H7 (cell line): ENCODE measurements around the gene SLC4A4. TPM values are rescaled to one million over a fixed set of nuclear protein-coding genes. Genes with fewer than 3 reads are reported as not detected.

ENCODE experiments used
- DNase-seq: peaks from one replicate; pipeline ENCODE4 v3.0.0; 2012
- H3K27me3 ChIP-seq: 2 replicates; pipeline ENCODE4 v1.6.0; 2011; ENCODE audit warnings: mild to moderate bottlenecking, low read length; ENCODE audit not compliant: control insufficient read depth, insufficient read depth
- H3K36me3 ChIP-seq: replicated peaks from 2 replicates; pipeline ENCODE4 v1.5.1; 2011; ENCODE audit warnings: low read length; ENCODE audit not compliant: control insufficient read depth, insufficient read depth
- H3K4me3 ChIP-seq: 2 replicates; pipeline ENCODE4 v1.5.1; 2011; ENCODE audit warnings: low read depth, mild to moderate bottlenecking, control low read depth, low read length, moderate library complexity; ENCODE audit not compliant: insufficient read depth
- total RNA-seq: library from RNA; depleted of rRNA; stranded (reverse); fragments of >200 nt; shearing (Covaris generic); gene quantifications from 2 replicates; pipeline ENCODE4 v1.2.3, GENCODE V29; 2014

The SLC4A4 gene
- total RNA-seq, 1 experiment from 2014 or later = 0.55 TPM

GRCh38 chr4:71586087-71586763, 247.4 kb downstream of the SLC4A4 start:
- DNase-seq = no peak
- Histone ChIP-seq H3K4me3 (no peak overlapping the region), H3K36me3 (no peaks in the 10 kb centered on the region), H3K27me3 (no peaks in the 10 kb centered on the region)

- DNase-seq = no peak
- Histone ChIP-seq H3K27me3 (no peaks in the 10 kb centered on the region), H3K36me3 (no peaks in the 10 kb centered on the region), H3K4me3 (no peak overlapping the region)
Measured at GRCh38 chr4:71587995-71588394, 249.2 kb downstream of the SLC4A4 start.

GRCh38 chr4:71592793-71593192, 254.0 kb downstream of the SLC4A4 start:
- H3K36me3 ChIP-seq = no peaks in the 10 kb centered on the region
- H3K27me3 ChIP-seq = no peaks in the 10 kb centered on the region
- no peak overlapping the region for H3K4me3 ChIP-seq
- no peak for DNase-seq

GRCh38 chr4:71593311-71593710, 254.5 kb downstream of the SLC4A4 start:
- H3K27me3 ChIP-seq = no peaks in the 10 kb centered on the region
- no peak overlapping the region for H3K4me3 ChIP-seq
- DNase-seq = peak; percentile 9
- no peaks in the 10 kb centered on the region for H3K36me3 ChIP-seq

GRCh38 chr4:71595576-71596108, 256.8 kb downstream of the SLC4A4 start:
- DNase-seq = no peak
- Histone ChIP-seq H3K36me3 (no peaks in the 10 kb centered on the region), H3K27me3 (no peaks in the 10 kb centered on the region)

GRCh38 chr4:71599578-71599977, 260.8 kb downstream of the SLC4A4 start:
- DNase-seq = no peak
- no peak overlapping the region for H3K4me3 ChIP-seq
- H3K36me3 ChIP-seq = no peaks in the 10 kb centered on the region
- H3K27me3 ChIP-seq = no peaks in the 10 kb centered on the region

More at GRCh38 chr4:71595576-71596108, 256.8 kb downstream of the SLC4A4 start:
- H3K4me3 ChIP-seq = no peak overlapping the region

- H3K4me3 ChIP-seq = no peak overlapping the region
- no peaks in the 10 kb centered on the region for H3K27me3 ChIP-seq
- DNase-seq = no peak
- H3K36me3 ChIP-seq = no peaks in the 10 kb centered on the region
Measured at GRCh38 chr4:71602289-71602900, 263.6 kb downstream of the SLC4A4 start.

- Histone ChIP-seq H3K4me3 (no peak overlapping the region), H3K27me3 (no peaks in the 10 kb centered on the region), H3K36me3 (no peaks in the 10 kb centered on the region)
- DNase-seq = no peak
Measured at GRCh38 chr4:71604785-71605184, 266.0 kb downstream of the SLC4A4 start.

GRCh38 chr4:71607109-71607508, 268.3 kb downstream of the SLC4A4 start:
- no peak for DNase-seq

GRCh38 chr4:71607780-71608677, 269.2 kb downstream of the SLC4A4 start:
- no peak for DNase-seq
- H3K27me3 ChIP-seq = no peaks in the 10 kb centered on the region
- no peaks in the 10 kb centered on the region for H3K36me3 ChIP-seq

More at GRCh38 chr4:71607109-71607508, 268.3 kb downstream of the SLC4A4 start:
- no peak overlapping the region for H3K4me3 ChIP-seq
- no peaks in the 10 kb centered on the region for H3K27me3 ChIP-seq
- H3K36me3 ChIP-seq = no peaks in the 10 kb centered on the region

GRCh38 chr4:71608678-71609071, 269.9 kb downstream of the SLC4A4 start:
- Histone ChIP-seq H3K4me3 (no peak overlapping the region), H3K27me3 (no peaks in the 10 kb centered on the region), H3K36me3 (no peaks in the 10 kb centered on the region)
- no peak for DNase-seq

More at GRCh38 chr4:71607780-71608677, 269.2 kb downstream of the SLC4A4 start:
- H3K4me3 ChIP-seq = no peak overlapping the region

GRCh38 chr4:71609167-71609566, 270.3 kb downstream of the SLC4A4 start:
- Histone ChIP-seq H3K27me3 (no peaks in the 10 kb centered on the region), H3K36me3 (no peaks in the 10 kb centered on the region), H3K4me3 (no peak overlapping the region)
- DNase-seq = no peak

- H3K36me3 ChIP-seq = no peaks in the 10 kb centered on the region; the same call in 1 of the 2 replicates
- H3K27me3 ChIP-seq = no peaks in the 10 kb centered on the region
- no peak overlapping the region for H3K4me3 ChIP-seq
- no peak for DNase-seq
Measured at GRCh38 chr4:71609651-71610050, 270.8 kb downstream of the SLC4A4 start.

GRCh38 chr4:71614621-71615020, 275.8 kb downstream of the SLC4A4 start:
- Histone ChIP-seq H3K27me3 (no peaks in the 10 kb centered on the region), H3K4me3 (no peak overlapping the region), H3K36me3 (no peaks in the 10 kb centered on the region; the same call in 1 of the 2 replicates)
- no peak for DNase-seq
